Astrocyte of the cerebellum (primary cell): Measurements from ENCODE around the gene TMEM62.

Experiments used
- DNase-seq: peaks from one replicate; pipeline ENCODE4 v3.0.0-alpha.2; 2011; ENCODE audit warnings: low read depth
- H3K4me3 ChIP-seq: 2 replicates; pipeline ENCODE4 v1.5.1; 2011; ENCODE audit warnings: mild to moderate bottlenecking, low read depth, low read length, moderate library complexity
- CTCF ChIP-seq: IDR thresholded peaks from 2 replicates; pipeline ENCODE4 v1.5.1; 2012; ENCODE audit warnings: low read length, low read depth, moderate library complexity, mild to moderate bottlenecking; ENCODE audit errors: missing control alignments
- in situ Hi-C: cut with HindIII; loops from 2 replicates; pipeline ENCODE4 v1.10.0; 2017; ENCODE audit warnings: low sequenced_read_pairs

The TMEM62 gene

GRCh38 chr15:43133430-43134156 lies at the start of gene TMEM62:
TMEM62 (plus strand) TSS chr15:43133586; CDS start chr15:43133803, 217 bp downstream.
- in situ Hi-C loops: no loop called here
- TF ChIP-seq CTCF: no peak
- no peak for DNase-seq
- H3K4me3 ChIP-seq: peak within 1 kb of the TSS; percentile 69

GRCh38 chr15:43085921-43086320 lies 47.5 kb upstream of the TMEM62 start:
- in situ Hi-C loops: no loop called here
- H3K4me3 ChIP-seq: no peak overlapping the region
- TF ChIP-seq CTCF: no peak
- DNase-seq: no peak

- no peak overlapping the region for H3K4me3 ChIP-seq
- in situ Hi-C loops: no loop called here
- TF ChIP-seq CTCF: no peak
- DNase-seq: no peak
Observed at GRCh38 chr15:43086551-43086950, 46.8 kb upstream of the TMEM62 start.

- no peak overlapping the region for H3K4me3 ChIP-seq
- no peak for TF ChIP-seq CTCF
- in situ Hi-C loops: no loop called here
- DNase-seq: no peak
Observed at GRCh38 chr15:43091859-43092258, 41.5 kb upstream of the TMEM62 start.

GRCh38 chr15:43093026-43093425 lies 40.4 kb upstream of the TMEM62 start:
- no peak overlapping the region for H3K4me3 ChIP-seq
- no peak for DNase-seq
- TF ChIP-seq CTCF: no peak
- in situ Hi-C loops: no loop called here

- no peak for DNase-seq
- H3K4me3 ChIP-seq: no peak overlapping the region
- in situ Hi-C loops: no loop called here
- TF ChIP-seq CTCF: no peak
Observed at GRCh38 chr15:43094416-43095030, 38.9 kb upstream of the TMEM62 start.
